IPS-15b (cell line): ENCODE results near the gene SPP1.
"Not testable (repeated sequence)": the region's sequence is repeated elsewhere in the genome, so short reads cannot be mapped to it uniquely, and the experiment has no call there.

Source experiments
- H3K27me3 ChIP-seq: one replicate; pipeline ENCODE4 v1.6.1; 2013; ENCODE audit warnings: low read length; ENCODE audit not compliant: control insufficient read depth, insufficient read depth
- H3K36me3 ChIP-seq: one replicate; pipeline ENCODE4 v1.6.1; 2013; ENCODE audit warnings: low read length; ENCODE audit not compliant: control insufficient read depth, insufficient read depth
- H3K4me1 ChIP-seq: one replicate; pipeline ENCODE4 v1.6.1; 2013; ENCODE audit warnings: mild to moderate bottlenecking, low read length; ENCODE audit not compliant: control insufficient read depth, insufficient read depth
- H3K4me3 ChIP-seq: one replicate; pipeline ENCODE4 v1.5.1; 2013; ENCODE audit warnings: low read depth, low read length
- H3K9ac ChIP-seq: one replicate; pipeline ENCODE4 v1.6.1; 2013; ENCODE audit warnings: low read depth, mild to moderate bottlenecking, low read length
- H3K9me3 ChIP-seq: one replicate; pipeline ENCODE4 v1.6.1; 2013; ENCODE audit warnings: mild to moderate bottlenecking, low read length; ENCODE audit not compliant: control insufficient read depth, insufficient read depth

The SPP1 gene

GRCh38 chr4:87940809-87941208 lies 34.7 kb upstream of the SPP1 start:
- not testable (repeated sequence) for H3K9me3 ChIP-seq, H3K9ac ChIP-seq, H3K36me3 ChIP-seq, H3K27me3 ChIP-seq, H3K4me1 ChIP-seq, H3K4me3 ChIP-seq

GRCh38 chr4:87941537-87942392 lies 33.7 kb upstream of the SPP1 start:
- Histone ChIP-seq H3K4me1 (peaks cover 3% of the 10 kb centered on the region), H3K36me3 (no peaks in the 10 kb centered on the region), H3K9ac (no peak overlapping the region), H3K27me3 (no peaks in the 10 kb centered on the region), H3K4me3 (no peak overlapping the region), H3K9me3 (no peaks in the 10 kb centered on the region)

GRCh38 chr4:87943660-87944149 lies 31.8 kb upstream of the SPP1 start:
- H3K27me3 ChIP-seq: no peaks in the 10 kb centered on the region
- H3K4me3 ChIP-seq: no peak overlapping the region
- H3K9ac ChIP-seq: no peak overlapping the region
- no peaks in the 10 kb centered on the region for H3K9me3 ChIP-seq
- H3K36me3 ChIP-seq: no peaks in the 10 kb centered on the region
- H3K4me1 ChIP-seq: peaks cover 3% of the 10 kb centered on the region

- Histone ChIP-seq H3K36me3 (no peaks in the 10 kb centered on the region), H3K4me3 (no peak overlapping the region), H3K9ac (no peak overlapping the region)
Measured at GRCh38 chr4:87944967-87945366, 30.5 kb upstream of the SPP1 start.

GRCh38 chr4:87946766-87947165 lies 28.7 kb upstream of the SPP1 start:
- Histone ChIP-seq H3K36me3 (no peaks in the 10 kb centered on the region), H3K9ac (no peak overlapping the region), H3K27me3 (no peaks in the 10 kb centered on the region), H3K4me1 (peaks cover 18% of the 10 kb centered on the region), H3K4me3 (no peak overlapping the region), H3K9me3 (no peaks in the 10 kb centered on the region)

More at GRCh38 chr4:87944967-87945366, 30.5 kb upstream of the SPP1 start:
- Histone ChIP-seq H3K9me3 (no peaks in the 10 kb centered on the region), H3K4me1 (peaks cover 4% of the 10 kb centered on the region), H3K27me3 (no peaks in the 10 kb centered on the region)

- Histone ChIP-seq H3K4me3 (no peak overlapping the region), H3K4me1 (peaks cover 20% of the 10 kb centered on the region), H3K9me3 (no peaks in the 10 kb centered on the region), H3K36me3 (no peaks in the 10 kb centered on the region), H3K9ac (no peak overlapping the region), H3K27me3 (no peaks in the 10 kb centered on the region)
Measured at GRCh38 chr4:87947381-87948160, 27.9 kb upstream of the SPP1 start.

- Histone ChIP-seq H3K9me3 (no peaks in the 10 kb centered on the region), H3K4me3 (no peak overlapping the region), H3K4me1 (peaks cover 20% of the 10 kb centered on the region), H3K36me3 (no peaks in the 10 kb centered on the region), H3K27me3 (no peaks in the 10 kb centered on the region), H3K9ac (no peak overlapping the region)
Measured at GRCh38 chr4:87949961-87950360, 25.6 kb upstream of the SPP1 start.

GRCh38 chr4:87950493-87950892 lies 25.0 kb upstream of the SPP1 start:
- H3K36me3 ChIP-seq: no peaks in the 10 kb centered on the region
- no peak overlapping the region for H3K4me3 ChIP-seq
- no peak overlapping the region for H3K9ac ChIP-seq
- no peaks in the 10 kb centered on the region for H3K27me3 ChIP-seq
- H3K9me3 ChIP-seq: no peaks in the 10 kb centered on the region
- H3K4me1 ChIP-seq: peaks cover 20% of the 10 kb centered on the region

GRCh38 chr4:87950936-87951511 lies 24.5 kb upstream of the SPP1 start:
- no peaks in the 10 kb centered on the region for H3K27me3 ChIP-seq
- no peaks in the 10 kb centered on the region for H3K9me3 ChIP-seq
- no peak overlapping the region for H3K4me3 ChIP-seq
- H3K9ac ChIP-seq: no peak overlapping the region
- H3K36me3 ChIP-seq: no peaks in the 10 kb centered on the region
- H3K4me1 ChIP-seq: peaks cover 24% of the 10 kb centered on the region

- Histone ChIP-seq H3K9me3 (no peaks in the 10 kb centered on the region), H3K9ac (no peak overlapping the region)
Measured at GRCh38 chr4:87953826-87954225, 21.7 kb upstream of the SPP1 start.

GRCh38 chr4:87956501-87956900 lies 19.0 kb upstream of the SPP1 start:
- Histone ChIP-seq H3K4me1 (peaks cover 8% of the 10 kb centered on the region), H3K9ac (no peak overlapping the region), H3K9me3 (no peaks in the 10 kb centered on the region), H3K36me3 (no peaks in the 10 kb centered on the region), H3K4me3 (no peak overlapping the region), H3K27me3 (no peaks in the 10 kb centered on the region)

More at GRCh38 chr4:87953826-87954225, 21.7 kb upstream of the SPP1 start:
- Histone ChIP-seq H3K4me3 (no peak overlapping the region), H3K4me1 (peaks cover 24% of the 10 kb centered on the region), H3K27me3 (no peaks in the 10 kb centered on the region), H3K36me3 (no peaks in the 10 kb centered on the region)
